HG02571 (cell line): Measurements from ENCODE around the gene EHBP1.
"Not testable (repeated sequence)": the region's sequence is repeated elsewhere in the genome, so short reads cannot be mapped to it uniquely, and the experiment has no call there.

Experiments
- ATAC-seq: cut with Tn5 transposase; IDR thresholded peaks from one replicate; pipeline ENCODE4 v1.9.1; 2021; ENCODE audit warnings: mild to moderate bottlenecking, moderate library complexity; ENCODE audit not compliant: unreplicated experiment

EHBP1 gene

DNA sequence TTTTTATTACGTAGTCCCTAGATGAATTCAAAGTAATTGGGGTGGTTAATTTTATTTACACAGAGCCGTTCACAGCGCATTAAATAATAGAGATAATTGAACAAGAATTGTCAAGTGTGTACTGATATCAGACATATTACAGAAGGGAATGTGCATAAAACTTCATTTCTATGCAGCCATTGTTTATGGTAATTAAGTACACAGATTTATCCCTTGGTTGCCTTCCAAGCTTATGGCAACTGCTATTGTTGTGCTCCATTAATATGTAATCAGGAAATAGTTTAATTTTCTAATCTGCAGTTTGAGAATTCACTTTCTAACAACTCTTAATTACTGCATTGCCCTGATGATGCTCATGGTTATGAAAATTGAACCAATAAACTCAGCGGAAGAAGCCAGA lies 297.8 kb downstream of the EHBP1 start:
- ATAC-seq = no peak

DNA sequence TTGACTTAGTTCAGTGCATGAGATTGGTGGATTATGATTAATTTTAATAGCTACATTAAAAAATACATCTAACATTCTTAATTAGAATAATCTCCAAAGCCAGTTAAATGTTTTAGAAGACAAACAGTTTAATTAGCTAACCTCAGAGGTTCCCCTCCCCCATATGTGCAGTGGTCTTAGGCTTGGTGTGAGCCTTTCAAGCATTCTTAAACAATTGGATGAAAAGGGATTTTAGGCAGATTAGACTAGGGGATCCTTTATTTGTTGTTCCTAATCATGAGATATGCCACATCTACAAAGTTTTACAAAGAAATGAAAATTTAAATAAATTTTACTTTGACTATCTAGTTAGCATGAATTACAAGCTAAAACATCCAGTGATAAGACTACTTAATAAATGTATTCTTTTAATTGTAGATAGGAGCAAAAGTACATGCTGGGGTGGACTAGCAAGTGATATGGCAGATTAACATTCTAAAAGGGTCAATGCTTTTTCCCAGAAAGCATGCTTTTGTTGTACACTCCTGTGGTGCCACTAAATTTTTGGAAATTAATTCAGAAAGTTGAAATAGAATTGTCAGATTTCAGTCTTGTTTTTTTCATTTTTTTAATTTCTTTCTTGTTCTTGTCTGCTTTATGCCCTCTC lies 302.4 kb downstream of the EHBP1 start:
- ATAC-seq = no peak

DNA sequence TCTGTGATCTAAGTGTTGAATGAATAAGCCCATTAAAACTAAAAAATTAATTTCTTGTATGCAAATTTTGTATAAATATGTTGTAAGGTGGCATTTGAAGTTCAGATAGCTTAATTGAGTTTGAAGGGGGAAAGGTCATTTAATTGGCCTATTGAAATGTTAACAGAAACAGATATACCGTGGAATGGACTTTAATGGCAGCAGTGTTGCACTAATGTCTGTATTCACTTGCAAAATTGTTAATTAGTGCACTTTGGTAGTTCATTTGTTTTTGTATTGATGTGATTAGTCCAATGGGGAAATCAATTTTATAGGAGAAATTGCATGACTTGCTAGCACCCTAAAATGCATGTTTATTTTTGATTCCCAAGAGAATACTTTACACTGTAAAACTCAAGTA lies 303.3 kb downstream of the EHBP1 start:
- ATAC-seq = no peak

DNA sequence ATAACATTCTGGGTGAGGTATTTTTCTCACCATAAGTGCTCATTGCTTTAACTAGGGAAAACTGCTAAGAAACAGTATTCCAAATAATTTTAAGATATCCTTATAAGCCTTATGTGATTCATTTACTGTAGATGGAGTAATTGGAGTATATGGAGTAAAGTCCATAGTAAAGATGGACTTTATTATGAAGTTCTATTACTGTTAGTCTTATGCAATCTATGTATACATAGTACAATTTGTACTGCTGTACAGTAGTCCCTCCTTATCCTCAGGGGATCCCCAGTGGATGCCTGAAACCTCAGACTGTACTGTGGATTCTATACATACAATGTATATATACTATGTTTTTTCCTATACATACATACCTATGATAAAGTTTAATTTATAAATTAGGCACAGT lies 304.0 kb downstream of the EHBP1 start:
- no peak for ATAC-seq

DNA sequence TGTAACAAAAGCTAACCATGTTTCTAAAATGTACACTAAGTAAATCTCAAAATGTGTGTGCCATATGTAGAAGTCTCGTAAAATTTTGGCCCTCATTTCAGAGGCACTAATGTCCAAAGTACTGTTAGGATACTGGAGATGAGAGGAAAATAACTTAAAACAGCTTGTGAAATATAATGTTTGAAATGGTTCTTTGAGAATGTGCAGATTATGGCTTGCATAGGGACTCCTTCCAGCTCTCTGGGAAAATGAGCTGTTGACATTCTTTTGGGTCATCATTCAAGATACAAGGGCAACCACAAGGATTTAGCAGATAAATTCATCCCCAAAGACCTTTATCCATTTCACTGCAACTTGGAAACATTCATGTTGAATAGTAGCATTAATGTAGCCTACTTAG lies 307.0 kb downstream of the EHBP1 start:
- no peak for ATAC-seq

DNA sequence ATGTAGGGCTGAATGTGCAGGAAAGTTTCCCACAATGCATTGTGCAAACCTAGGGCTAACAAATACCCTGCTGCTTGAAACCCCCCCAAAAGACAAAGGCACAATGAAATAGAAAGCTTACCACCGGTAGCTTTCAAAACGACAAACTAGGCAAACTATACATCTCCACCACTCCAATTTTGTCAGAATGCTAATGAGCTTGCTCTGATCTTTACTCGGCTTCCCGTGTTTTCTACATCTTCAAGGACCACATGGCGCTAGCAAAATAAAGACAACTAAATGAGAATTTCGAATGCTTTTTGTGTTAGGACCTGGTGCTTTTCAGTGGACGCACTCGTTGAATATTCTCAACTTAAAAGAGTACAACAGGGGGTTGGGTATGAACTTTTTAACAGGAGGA lies 307.9 kb downstream of the EHBP1 start:
- ATAC-seq = no peak

DNA sequence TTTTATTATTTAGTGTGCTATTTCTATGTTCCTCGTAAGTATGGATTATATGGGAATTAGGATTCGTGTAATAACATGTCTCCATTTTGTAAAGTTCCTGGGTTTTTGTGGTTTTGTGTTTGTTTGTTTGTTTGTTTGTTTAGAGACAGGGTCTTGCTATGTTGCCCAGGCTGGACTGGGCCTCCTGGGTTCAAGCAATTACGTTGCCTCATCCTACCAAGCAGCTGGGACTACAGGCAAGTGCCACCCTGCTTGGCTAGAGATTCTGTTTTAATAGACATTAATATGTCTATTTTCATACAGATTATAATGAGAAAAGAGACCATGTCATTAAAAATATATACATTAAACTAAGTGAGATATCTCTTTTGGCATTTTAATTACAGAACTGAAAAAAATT lies 309.9 kb downstream of the EHBP1 start:
- ATAC-seq = no peak

DNA sequence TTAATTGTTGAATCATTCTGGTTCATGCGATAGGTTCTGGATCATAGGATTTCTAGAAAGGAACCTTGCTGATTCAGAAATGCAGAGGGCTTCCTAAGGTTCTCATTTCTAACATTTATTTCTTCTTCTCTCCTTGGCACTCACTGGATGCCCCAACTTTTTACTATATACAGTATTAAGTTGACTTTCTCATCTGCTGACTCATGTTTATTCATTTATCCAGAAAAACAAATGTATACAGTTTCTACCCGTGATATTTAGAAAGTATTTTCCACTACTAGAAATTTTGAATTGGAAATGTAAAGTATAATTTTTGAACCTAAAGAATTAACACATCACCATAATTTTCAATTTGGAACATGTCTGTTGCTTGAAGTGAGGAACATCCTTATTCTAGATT lies 312.9 kb downstream of the EHBP1 start:
- ATAC-seq = no peak

DNA sequence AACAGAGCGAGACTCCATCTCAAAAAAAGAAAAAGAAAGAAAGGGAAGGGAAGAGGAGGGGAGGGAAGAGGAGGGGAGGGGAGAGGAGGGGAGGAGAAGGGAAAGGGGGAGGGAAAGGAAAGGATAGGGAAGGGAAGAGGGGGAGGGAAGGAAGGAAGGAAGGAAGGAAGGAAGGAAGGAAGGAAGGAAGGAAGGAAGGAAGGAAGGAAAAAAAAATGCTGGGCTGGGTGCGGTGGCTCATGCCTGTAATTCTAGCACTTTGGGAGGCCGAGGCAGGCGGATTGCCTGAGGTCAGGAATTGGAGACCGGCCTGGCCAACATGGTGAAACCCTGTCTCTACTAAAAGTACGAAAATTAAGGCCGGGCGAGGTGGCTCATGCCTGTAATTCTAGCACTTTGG lies 314.2 kb downstream of the EHBP1 start:
- ATAC-seq = not testable (repeated sequence)

DNA sequence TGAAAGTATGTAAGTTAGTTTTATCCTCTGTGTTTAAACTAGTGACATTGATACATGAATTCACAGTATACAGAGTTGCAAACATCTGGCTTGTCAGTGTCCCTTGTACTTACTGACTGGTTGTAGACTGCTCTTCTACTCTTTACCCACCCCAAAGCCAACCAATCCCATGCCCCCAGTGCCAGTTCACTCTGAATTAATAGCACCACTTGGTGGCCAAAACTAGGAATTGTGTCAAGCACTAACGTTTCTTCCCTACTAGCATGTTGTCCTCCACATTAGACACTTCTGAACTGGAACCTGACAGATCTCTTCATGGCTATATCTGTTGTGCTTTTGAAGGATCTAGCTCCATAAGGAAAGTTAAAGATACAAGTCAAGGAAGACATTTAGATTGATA lies 317.9 kb downstream of the EHBP1 start:
- no peak for ATAC-seq

DNA sequence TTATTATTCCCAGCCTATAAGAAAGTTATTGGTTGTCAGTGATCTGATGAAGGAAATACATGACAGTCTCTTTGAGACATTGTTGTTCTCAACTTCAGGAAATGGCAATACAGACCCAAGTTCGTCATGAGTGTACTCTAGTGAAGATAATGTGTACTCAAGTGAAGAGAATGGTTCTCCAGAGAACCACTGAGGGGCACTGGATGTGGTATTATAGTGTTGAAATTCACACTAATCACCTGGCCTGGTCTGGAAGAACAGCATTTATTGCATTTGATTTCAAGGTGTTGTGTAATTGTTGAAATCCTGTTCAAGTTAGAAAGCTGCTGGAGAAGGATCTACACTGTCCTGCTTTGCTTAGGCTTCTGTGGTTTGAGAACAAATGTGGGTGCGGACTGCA lies 321.7 kb downstream of the EHBP1 start:
- ATAC-seq = no peak

DNA sequence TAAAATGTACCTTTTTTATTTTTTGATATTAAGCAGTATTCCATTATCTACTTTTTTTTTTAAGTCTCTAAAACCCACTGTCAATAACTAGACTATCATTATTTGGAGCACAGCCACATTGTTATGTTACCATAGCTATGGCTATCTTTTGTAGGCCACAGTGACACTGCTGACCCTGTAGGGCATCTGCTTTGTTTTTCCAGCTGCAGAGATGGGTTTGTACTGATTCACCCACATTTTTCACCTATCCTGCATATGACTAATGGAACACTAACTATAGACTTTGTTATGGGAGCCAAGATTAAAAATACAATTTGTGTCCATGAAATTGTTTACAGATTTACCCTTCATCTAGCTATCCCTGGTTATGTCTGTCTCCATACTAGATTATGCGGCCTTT lies 323.5 kb downstream of the EHBP1 start:
- ATAC-seq = no peak

DNA sequence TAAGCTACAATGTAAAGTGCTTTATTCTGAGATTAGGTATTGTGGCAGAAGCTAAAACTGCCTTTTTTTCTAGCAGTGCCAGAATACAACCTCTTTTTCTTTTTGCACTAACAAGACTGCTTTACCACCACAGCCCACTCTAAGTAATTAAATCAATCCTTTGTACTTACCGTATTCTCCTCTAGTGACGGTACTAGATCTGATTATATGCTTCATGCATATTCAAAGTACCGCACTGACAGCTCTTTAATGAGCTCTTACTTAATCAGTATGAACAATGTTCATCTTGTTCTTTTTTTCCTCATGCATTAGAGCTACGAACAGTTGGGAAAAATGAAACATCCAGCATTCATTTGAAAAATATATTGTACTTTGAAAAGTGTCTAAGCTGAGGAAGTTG lies 329.0 kb downstream of the EHBP1 start:
- no peak for ATAC-seq

DNA sequence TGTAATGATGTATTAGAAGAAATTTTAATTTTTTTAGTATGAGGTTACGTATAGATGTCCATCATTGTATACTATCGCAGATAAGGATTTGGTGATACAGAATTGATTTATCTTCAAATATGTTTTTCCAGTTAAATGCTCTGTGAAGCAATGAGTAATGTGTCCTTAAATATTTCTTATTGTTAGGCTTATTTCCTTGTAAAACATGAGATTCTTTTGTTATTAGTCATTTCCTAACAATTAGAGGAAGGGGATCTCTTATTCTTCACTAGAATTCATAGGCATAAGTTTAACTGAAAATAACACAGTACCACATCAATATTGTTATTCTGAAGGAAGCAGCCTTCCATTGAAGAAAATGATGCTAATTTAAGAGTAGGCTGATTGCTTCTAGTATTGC lies 329.7 kb downstream of the EHBP1 start:
- ATAC-seq = no peak

DNA sequence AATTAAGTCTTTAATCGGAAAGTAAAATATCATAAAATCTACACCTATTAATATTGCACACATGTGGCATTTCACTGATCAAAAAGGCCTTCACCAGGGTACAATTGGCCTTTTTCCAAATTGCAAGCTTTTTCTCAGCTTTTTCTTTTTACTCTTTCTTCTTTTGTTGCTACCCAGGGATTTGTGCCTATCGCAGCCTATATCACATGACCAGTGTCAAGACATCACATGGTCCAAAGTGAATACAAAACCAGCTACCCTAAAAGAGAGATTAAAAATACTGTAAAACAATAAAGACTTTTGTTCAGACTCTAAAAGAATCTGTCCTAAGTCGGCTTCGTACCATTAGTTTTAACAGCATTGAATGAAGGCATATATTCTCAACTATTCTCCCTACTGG lies 330.1 kb downstream of the EHBP1 start:
- no peak for ATAC-seq

DNA sequence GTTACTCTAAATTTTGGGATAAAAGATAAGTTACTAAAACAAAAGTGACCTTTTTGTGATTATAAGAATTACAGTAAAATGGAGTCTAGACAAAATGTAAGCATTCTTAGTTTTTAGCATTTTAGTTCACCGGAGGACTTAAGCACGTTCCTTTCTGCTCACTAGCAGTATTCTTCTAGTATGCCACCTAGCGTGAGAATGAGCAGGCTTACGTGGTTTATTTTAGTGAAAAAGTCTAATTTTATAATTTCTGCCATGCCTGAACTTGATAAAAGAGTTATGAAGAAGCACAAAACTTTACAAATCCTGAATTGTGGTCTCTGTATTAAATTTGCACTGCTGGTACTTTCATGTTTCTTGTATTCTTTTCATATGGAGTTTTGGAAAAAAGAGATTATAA lies 332.5 kb downstream of the EHBP1 start:
- no peak for ATAC-seq

DNA sequence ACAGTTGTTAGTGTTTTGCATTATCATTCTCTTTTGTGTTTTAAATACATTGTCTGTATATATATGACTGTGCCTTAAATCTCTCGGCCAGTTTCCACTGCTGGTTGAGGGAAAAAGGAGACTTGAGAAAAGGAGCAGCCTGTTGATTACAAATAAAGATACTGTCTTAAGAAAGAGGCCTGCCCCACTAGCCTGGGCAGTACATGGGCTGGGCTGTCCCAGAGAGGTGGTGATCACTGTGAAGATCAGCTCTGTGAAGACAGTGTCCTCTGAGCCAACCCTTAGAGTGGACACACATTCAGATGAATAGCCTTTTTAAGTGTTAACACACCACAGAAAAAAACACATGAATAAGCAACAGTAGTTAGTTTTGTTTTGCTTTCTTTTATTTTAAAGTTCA lies 335.1 kb downstream of the EHBP1 start:
- ATAC-seq = no peak

DNA sequence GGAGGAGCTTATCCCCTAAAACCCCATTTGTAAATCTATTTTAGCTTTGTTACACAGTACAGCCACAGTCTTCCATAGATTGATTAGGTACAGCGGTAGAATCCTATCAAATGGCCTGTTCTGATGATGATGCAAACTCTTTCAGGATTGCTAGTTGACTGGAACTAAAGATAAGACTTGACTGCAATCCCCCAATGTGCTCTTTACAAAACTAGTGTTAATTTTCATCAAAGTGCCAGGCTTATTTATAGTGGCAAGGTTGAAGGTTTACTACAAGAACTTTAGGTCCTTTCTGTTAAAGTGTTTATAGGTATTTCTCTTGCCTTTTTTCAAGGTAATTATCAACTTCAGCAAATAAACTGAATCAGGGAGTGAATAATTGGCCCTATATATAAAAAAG lies 336.1 kb downstream of the EHBP1 start:
- no peak for ATAC-seq

DNA sequence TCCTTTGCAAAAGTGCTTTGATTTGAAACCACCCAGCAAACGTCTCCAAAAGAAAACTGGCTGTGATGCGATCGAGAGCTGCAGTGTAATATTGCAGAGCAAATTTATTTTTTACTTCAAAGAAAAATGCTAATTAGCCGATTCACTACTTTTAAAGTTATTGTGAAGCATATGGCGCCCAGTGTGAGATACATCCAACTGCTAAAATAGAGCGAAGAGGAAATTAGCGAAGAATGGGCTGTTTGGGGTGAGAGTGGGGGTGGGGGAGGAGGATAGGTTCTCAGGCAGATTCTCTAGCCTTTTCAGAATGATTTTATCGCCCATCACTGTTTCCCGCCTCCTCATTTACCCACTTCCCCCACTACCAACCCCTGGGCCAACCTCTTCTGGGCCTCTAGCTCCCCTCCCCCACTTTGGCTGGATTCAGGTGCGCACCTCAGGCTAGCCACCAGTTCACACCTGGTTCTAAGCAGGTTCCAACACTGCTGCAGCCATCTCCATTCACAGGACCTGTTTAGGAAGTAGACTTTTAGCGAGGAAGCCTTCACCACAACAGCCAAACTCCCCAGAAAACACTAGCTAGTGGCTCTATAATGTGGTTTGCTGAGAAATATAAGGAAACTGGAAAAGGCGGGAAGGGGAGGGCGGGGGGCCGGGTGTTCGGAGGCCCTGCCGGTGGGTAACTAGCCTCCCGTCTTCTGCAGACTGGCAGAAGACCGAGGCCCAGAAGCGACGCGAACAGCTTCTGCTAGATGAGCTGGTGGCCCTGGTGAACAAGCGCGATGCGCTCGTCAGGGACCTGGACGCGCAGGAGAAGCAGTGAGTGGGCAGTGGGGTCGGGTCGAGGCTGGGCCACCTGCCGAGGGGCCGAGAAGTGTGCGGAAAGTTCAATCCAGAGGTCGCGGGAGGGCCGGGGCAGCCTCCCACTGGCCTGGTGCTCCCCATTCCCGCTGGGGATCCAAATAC lies 339.1 kb downstream of the EHBP1 start:
- no peak for ATAC-seq

DNA sequence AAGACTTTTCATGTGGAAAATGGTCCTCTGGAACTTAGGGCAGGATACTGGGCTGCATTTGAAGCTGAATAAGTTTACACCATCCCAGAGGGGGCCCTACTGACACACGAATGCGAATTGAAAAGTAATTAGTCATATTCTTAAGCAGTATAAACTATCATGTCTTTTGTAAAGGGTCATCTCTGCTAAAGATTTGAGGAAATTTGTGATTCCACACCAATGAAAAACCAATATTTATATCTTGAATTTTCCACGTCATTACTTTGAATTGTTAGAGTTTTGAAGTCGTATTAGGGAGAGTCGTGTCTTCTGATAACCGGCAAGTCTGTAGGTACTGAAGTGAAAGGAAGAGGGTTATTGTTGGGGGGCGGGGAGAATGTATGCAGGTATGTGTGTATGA lies 341.0 kb downstream of the EHBP1 start:
- ATAC-seq = no peak

DNA sequence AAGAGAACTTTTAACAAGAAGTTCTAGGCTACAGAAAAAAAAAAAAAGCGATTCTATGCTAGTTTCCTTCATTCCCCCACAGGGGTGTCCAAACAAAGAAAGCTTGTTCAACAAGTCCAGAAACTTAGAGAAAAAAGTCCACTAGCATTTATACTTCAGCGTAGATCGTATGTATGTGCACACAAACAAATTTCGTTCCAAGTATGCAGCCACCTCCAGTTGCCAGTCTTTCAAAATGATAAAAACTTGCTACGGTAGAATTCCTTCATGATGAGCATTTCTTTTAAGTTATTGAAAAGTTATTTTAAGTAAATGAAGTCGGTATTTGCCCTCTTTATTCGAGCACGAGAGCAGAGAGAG lies 341.4 kb downstream of the EHBP1 start:
- ATAC-seq = no peak
